Activated effector memory CD4-positive, alpha-beta T cell treated with Interleukin-2 at 50 U/mL for 16 hours (primary cell): ENCODE data around the gene MMP14.

Experiments
- DNase-seq: peaks from one replicate; pipeline ENCODE4 v3.0.0-alpha.2; 2020

The MMP14 gene

GRCh38 chr14:22886500-22887259 is 50.3 kb downstream of the MMP14 start:
- DNase-seq, result peak; percentile 80

- peak; percentile 35 for DNase-seq
Measured at GRCh38 chr14:22887260-22887989, 51.0 kb downstream of the MMP14 start.

DNA sequence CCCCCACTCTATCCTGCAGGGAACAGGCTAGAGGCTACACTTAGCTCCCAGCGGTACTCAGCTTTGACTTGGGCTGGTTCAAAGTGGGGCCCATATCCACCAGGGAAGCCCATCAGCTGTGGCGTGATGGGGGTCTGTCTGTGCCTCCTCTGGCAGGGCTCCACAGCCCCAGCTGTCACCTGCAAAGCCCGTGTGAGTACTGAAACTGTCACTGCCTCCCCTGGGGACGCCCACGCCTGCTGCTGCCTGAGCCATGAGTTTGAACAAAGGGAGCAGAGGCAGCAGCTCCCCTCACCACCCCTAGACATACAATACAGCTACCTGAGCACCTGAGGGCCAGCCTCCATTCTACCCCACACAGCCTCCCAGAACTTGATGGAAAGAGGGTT is 51.6 kb downstream of the MMP14 start:
- DNase-seq, result no peak

- no peak for DNase-seq
Measured at GRCh38 chr14:22888662-22889061, 52.3 kb downstream of the MMP14 start.

DNA sequence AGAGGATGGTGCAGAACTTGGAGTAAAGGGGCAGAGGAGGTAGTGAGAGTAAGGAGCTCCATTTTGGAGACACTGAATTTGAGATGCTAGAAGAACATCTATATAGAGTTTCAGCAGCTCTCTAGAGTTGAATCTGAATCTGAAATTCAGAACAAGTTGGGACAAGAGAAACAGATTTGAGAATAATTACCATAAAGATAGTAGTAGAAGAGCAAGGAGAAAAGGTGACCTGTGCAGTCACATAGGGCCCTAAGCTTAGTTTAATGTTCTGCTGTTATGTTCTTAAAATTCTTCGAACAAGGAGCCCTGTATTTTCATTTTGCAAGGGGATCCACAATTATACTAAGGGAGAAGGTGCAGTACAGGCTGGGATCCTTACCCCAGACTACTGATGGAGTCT is 54.0 kb downstream of the MMP14 start:
- DNase-seq, result no peak

- DNase-seq, result no peak
Measured at GRCh38 chr14:22892488-22892887, 56.1 kb downstream of the MMP14 start.

GRCh38 chr14:22893706-22894105 is 57.3 kb downstream of the MMP14 start:
- DNase-seq, result no peak

GRCh38 chr14:22895402-22895801 is 59.0 kb downstream of the MMP14 start:
- DNase-seq, result no peak

DNA sequence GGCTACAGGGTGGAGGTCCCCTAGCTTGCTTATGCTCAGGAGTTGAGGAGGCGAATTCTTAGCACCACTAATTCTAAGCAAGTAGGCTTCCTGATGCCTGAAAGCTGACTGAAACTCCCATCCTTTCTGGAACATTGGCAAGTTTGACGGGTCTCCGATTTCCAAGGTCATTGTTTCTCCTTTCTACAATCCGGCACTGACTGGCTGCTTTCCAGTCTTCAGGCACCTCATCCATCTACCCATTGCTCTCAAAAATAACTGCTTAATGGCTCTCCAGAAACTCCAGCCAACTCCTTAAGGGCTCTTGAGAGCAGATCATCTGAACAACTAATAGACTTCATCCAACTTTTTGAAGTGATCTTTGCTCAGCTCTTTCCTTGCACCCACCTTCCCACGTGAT is 60.0 kb downstream of the MMP14 start:
- no peak for DNase-seq

GRCh38 chr14:22896760-22897159 is 60.4 kb downstream of the MMP14 start:
- DNase-seq, result no peak

DNA sequence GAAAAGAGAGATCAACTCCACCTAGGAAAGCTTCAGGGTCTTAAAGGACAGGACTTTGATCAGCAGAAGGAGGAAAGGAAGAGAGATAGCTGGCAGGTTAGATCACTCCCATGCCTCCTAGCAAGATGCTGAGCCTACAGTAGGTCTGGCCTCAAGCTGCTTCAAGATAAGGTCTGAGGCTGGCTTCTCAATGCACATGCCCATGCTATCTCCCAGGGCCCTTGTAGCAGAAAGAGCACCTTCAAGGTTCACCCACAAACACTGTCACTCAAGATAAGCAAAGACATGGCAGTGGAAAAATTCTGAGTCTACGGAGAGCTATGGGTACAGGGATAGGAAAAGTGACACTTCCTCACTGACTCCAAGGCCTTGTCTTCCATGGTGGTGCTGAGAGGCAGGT is 61.0 kb downstream of the MMP14 start:
- no peak for DNase-seq
